Mesothelial cell of epicardium (in vitro differentiated cells): ENCODE measurements around the gene TSC22D1. TPM values are rescaled to one million over a fixed set of nuclear protein-coding genes. Genes with fewer than 3 reads are reported as not detected.
"Not testable (repeated sequence)": the region's sequence is repeated elsewhere in the genome, so short reads cannot be mapped to it uniquely, and the experiment has no call there.

ENCODE experiments used
- DNase-seq, 2 experiments: peaks; one replicate each; pipeline ENCODE4 v3.0.0; 2021; ENCODE audit warnings: low spot score in 2 of 2; ENCODE audit not compliant: unreplicated experiment in 2 of 2
- H3K27ac Mint-ChIP-seq: 2 replicates; pipeline ENCODE4 v1.8.0; 2021; ENCODE audit warnings: mixed read lengths
- H3K27me3 Mint-ChIP-seq: 2 replicates; pipeline ENCODE4 v1.8.0; 2021; ENCODE audit warnings: low read depth, mixed read lengths
- H3K36me3 Mint-ChIP-seq: 2 replicates; pipeline ENCODE4 v1.8.0; 2021; ENCODE audit warnings: mixed read lengths
- H3K4me1 Mint-ChIP-seq: 2 replicates; pipeline ENCODE4 v1.8.0; 2021; ENCODE audit warnings: mixed read lengths
- H3K4me3 Mint-ChIP-seq: 2 replicates; pipeline ENCODE4 v1.8.0; 2021; ENCODE audit warnings: mild to moderate bottlenecking, moderate library complexity, mixed read lengths
- H3K9me3 Mint-ChIP-seq: 2 replicates; pipeline ENCODE4 v1.8.0; 2021; ENCODE audit warnings: mixed read lengths
- CTCF ChIP-seq: fragments of 200-600 bp; sonication (generic); IDR thresholded peaks from one replicate; pipeline ENCODE4 v1.5.0; 2021; ENCODE audit warnings: antibody characterized with exemption; ENCODE audit not compliant: unreplicated experiment
- total RNA-seq: library from RNA; stranded (reverse); gene quantifications from 3 replicates; pipeline ENCODE4 v1.2.1, GENCODE V29; 2021

The TSC22D1 gene
- total RNA-seq, 1 donor from 2014 or later, result 99.5 TPM

GRCh38 chr13:44566601-44567000, 9.5 kb downstream of the TSC22D1 start:
- H3K36me3 Mint-ChIP-seq, result peaks cover 8% of the 10 kb centered on the region
- no peak for TF ChIP-seq CTCF
- DNase-seq, result no peak
- H3K27ac Mint-ChIP-seq, result no peak overlapping the region
- H3K27me3 Mint-ChIP-seq, result no peaks in the 10 kb centered on the region
- no peak overlapping the region for H3K4me3 Mint-ChIP-seq
- peaks cover 7% of the 10 kb centered on the region for H3K9me3 Mint-ChIP-seq
- peaks cover 14% of the 10 kb centered on the region for H3K4me1 Mint-ChIP-seq

- Mint-ChIP-seq H3K9me3 (peaks cover 7% of the 10 kb centered on the region), H3K4me1 (peaks cover 19% of the 10 kb centered on the region), H3K36me3 (peaks cover 8% of the 10 kb centered on the region), H3K4me3 (no peak overlapping the region), H3K27me3 (no peaks in the 10 kb centered on the region), H3K27ac (no peak overlapping the region)
- no peak for TF ChIP-seq CTCF
- no peak for DNase-seq
These were observed 10.2 kb downstream of the TSC22D1 start for GRCh38 chr13:44565881-44566280.

GRCh38 chr13:44564936-44565335, 11.2 kb downstream of the TSC22D1 start:
- Mint-ChIP-seq H3K27ac (no peak overlapping the region), H3K9me3 (peaks cover 7% of the 10 kb centered on the region), H3K27me3 (no peaks in the 10 kb centered on the region), H3K36me3 (peaks cover 8% of the 10 kb centered on the region), H3K4me3 (no peak overlapping the region), H3K4me1 (peaks cover 23% of the 10 kb centered on the region)
- no peak for TF ChIP-seq CTCF
- DNase-seq, result no peak

GRCh38 chr13:44562853-44563252, 13.3 kb downstream of the TSC22D1 start:
- not testable (repeated sequence) for H3K36me3 Mint-ChIP-seq, H3K4me3 Mint-ChIP-seq, H3K27me3 Mint-ChIP-seq, H3K9me3 Mint-ChIP-seq, H3K27ac Mint-ChIP-seq, DNase-seq
- H3K4me1 Mint-ChIP-seq, result peaks cover 17% of the 10 kb centered on the region

GRCh38 chr13:44561351-44561750, 14.8 kb downstream of the TSC22D1 start:
- peaks cover 15% of the 10 kb centered on the region for H3K4me1 Mint-ChIP-seq
- no peak overlapping the region for H3K27ac Mint-ChIP-seq
- DNase-seq, result no peak
- TF ChIP-seq CTCF, result no peak
- no peaks in the 10 kb centered on the region for H3K9me3 Mint-ChIP-seq
- no peaks in the 10 kb centered on the region for H3K27me3 Mint-ChIP-seq
- no peak overlapping the region for H3K4me3 Mint-ChIP-seq
- H3K36me3 Mint-ChIP-seq, result peaks cover 7% of the 10 kb centered on the region

GRCh38 chr13:44557986-44558385, 18.1 kb downstream of the TSC22D1 start:
- H3K36me3 Mint-ChIP-seq, result peaks cover 7% of the 10 kb centered on the region
- no peaks in the 10 kb centered on the region for H3K9me3 Mint-ChIP-seq
- no peaks in the 10 kb centered on the region for H3K27me3 Mint-ChIP-seq
- peaks cover 12% of the 10 kb centered on the region for H3K4me1 Mint-ChIP-seq
- no peak for TF ChIP-seq CTCF
- H3K27ac Mint-ChIP-seq, result no peak overlapping the region
- no peak overlapping the region for H3K4me3 Mint-ChIP-seq
- no peak for DNase-seq
